B cell (primary cell): ENCODE measurements around the gene ATP23. TPM values are rescaled to one million over a fixed set of nuclear protein-coding genes. Genes with fewer than 3 reads are reported as not detected.

Source experiments
- ATAC-seq: fragments of 200-7000 bp; cut with Tn5 transposase; one replicate; pipeline ENCODE4 v1.10.0; 2021; ENCODE audit warnings: low read depth, mild to moderate bottlenecking, moderate number of reproducible peaks, moderate library complexity
- CTCF ChIA-PET: fragments of 350-600 bp; sonication (Branson Sonifier 250); formaldehyde crosslinking; loops from one replicate; lab custom pipeline; 2021; ENCODE audit warnings: antibody characterized with exemption, inconsistent platforms; lab: Charles Lee
- POLR2A ChIA-PET: fragments of 350-600 bp; sonication (Branson Sonifier 250); formaldehyde crosslinking; loops from one replicate; lab custom pipeline; 2021; ENCODE audit warnings: antibody characterized with exemption; lab: Charles Lee
- DNase-seq: peaks from one replicate; pipeline ENCODE4 v3.0.0; 2013
- H2AFZ ChIP-seq: 2 replicates; pipeline ENCODE4 v1.6.1; 2012; ENCODE audit warnings: mild to moderate bottlenecking, low read depth, low read length; ENCODE audit not compliant: insufficient read depth, poor library complexity, severe bottlenecking
- H3K27ac ChIP-seq, 2 donors: 1 replicate in 1 of 2; 2 replicates in 1 of 2; pipeline ENCODE4 v1.5.1; 2012 to 2013; ENCODE audit warnings: low read length in 2 of 2, mild to moderate bottlenecking in 2 of 2, moderate library complexity in 1 of 2
- H3K27me3 ChIP-seq, 4 experiments: fragments of 200-600 bp in 1 of 4; sonication (generic) in 1 of 4; replicated peaks in 1 of 4; 1 replicate in 2 of 4; 2 replicates in 2 of 4; pipeline versions ENCODE4 v1.6.1 to v1.7.0; 2013 to 2016; ENCODE audit warnings: low read length in 3 of 4, mild to moderate bottlenecking in 2 of 4, mixed read lengths in 1 of 4, moderate library complexity in 1 of 4; ENCODE audit not compliant: insufficient read depth in 4 of 4, control insufficient read depth in 3 of 4; ENCODE audit errors: control extremely low read depth in 1 of 4
- H3K36me3 ChIP-seq, 2 experiments: replicated peaks in 1 of 2; 1 replicate in 1 of 2; 2 replicates in 1 of 2; pipeline versions ENCODE4 v1.6.1 to v1.7.1; 2013; ENCODE audit warnings: low read length in 1 of 2; ENCODE audit not compliant: insufficient read depth in 2 of 2, control insufficient read depth in 1 of 2; ENCODE audit errors: control extremely low read depth in 1 of 2, extremely low read depth in 1 of 2
- H3K4me1 ChIP-seq, 2 donors: fragments of 200-600 bp in 1 of 2; sonication (generic) in 1 of 2; 1 replicate in 1 of 2; 2 replicates in 1 of 2; pipeline versions ENCODE4 v1.5.1 to v1.6.1; 2013 to 2017; ENCODE audit warnings: low read length in 2 of 2; ENCODE audit not compliant: control insufficient read depth in 2 of 2, insufficient read depth in 2 of 2
- H3K4me2 ChIP-seq: replicated peaks from 2 replicates; pipeline ENCODE3; 2012; ENCODE audit warnings: mild to moderate bottlenecking, low read depth, low read length; ENCODE audit not compliant: poor library complexity, severe bottlenecking
- H3K4me3 ChIP-seq, 5 experiments: fragments of 200-600 bp in 1 of 5; sonication (generic) in 1 of 5; 1 replicate in 3 of 5; 2 replicates in 2 of 5; pipeline versions ENCODE4 v1.5.1 to v1.7.0; 2011 to 2016; ENCODE audit warnings: low read length in 4 of 5, mild to moderate bottlenecking in 4 of 5, low read depth in 2 of 5, control low read depth in 1 of 5, moderate library complexity in 1 of 5; ENCODE audit not compliant: insufficient read depth in 1 of 5; ENCODE audit errors: control extremely low read depth in 1 of 5, extremely low read depth in 1 of 5
- H3K79me2 ChIP-seq: fragments of 200-600 bp; sonication (generic); one replicate; pipeline ENCODE4 v1.6.0; 2016; ENCODE audit warnings: low read length; ENCODE audit not compliant: control insufficient read depth, insufficient read depth
- H3K9ac ChIP-seq: fragments of 200-600 bp; sonication (generic); 2 replicates; pipeline ENCODE4 v1.6.1; 2017; ENCODE audit warnings: mild to moderate bottlenecking, low read length, moderate library complexity
- H3K9me3 ChIP-seq, 3 donors: one replicate each; pipeline versions ENCODE4 v1.6.1 to v1.7.1; 2013; ENCODE audit warnings: low read length in 2 of 3; ENCODE audit not compliant: control insufficient read depth in 2 of 3, insufficient read depth in 1 of 3; ENCODE audit errors: control extremely low read depth in 1 of 3
- H4K20me1 ChIP-seq: 2 replicates; pipeline ENCODE4 v1.6.0; 2012; ENCODE audit warnings: mild to moderate bottlenecking, low read length; ENCODE audit not compliant: insufficient read depth, control insufficient read depth, poor library complexity, severe bottlenecking
- H3K27ac Mint-ChIP-seq: one replicate; pipeline ENCODE4 v1.8.0; 2021; ENCODE audit warnings: mixed read lengths
- H3K27me3 Mint-ChIP-seq: one replicate; pipeline ENCODE4 v1.8.0; 2021; ENCODE audit warnings: mixed read lengths
- H3K4me1 Mint-ChIP-seq: one replicate; pipeline ENCODE4 v1.8.0; 2021; ENCODE audit warnings: mixed read lengths
- H3K4me3 Mint-ChIP-seq: one replicate; pipeline ENCODE4 v1.8.0; 2021; ENCODE audit warnings: mixed read lengths
- H3K9me3 Mint-ChIP-seq: one replicate; pipeline ENCODE4 v1.8.0; 2022; ENCODE audit warnings: mixed read lengths; ENCODE audit not compliant: insufficient read depth
- EZH2 ChIP-seq: IDR thresholded peaks from 2 replicates; pipeline ENCODE4 v1.6.1; 2012; ENCODE audit warnings: borderline replicate concordance, low read depth, mild to moderate bottlenecking, moderate library complexity, low read length; ENCODE audit not compliant: insufficient read depth, poor library complexity, severe bottlenecking
- WGBS: methylation state at CpG from one replicate; pipeline ENCODE4 v1.1.5; 2013; ENCODE audit warnings: missing lambda C conversion rate; ENCODE audit not compliant: insufficient coverage; 5-methylcytosine and 5-hydroxymethylcytosine counted together
- intact Hi-C: fragments of 100-400 bp; cut with micrococcal nuclease; formaldehyde crosslinking; loops from one replicate; pipeline ENCODE4 v1.10.0; 2022
- polyA minus RNA-seq: library from RNA; depleted of rRNA, polyadenylated mRNA; stranded (reverse); fragments of >200 nt; gene quantifications from 2 replicates; pipeline ENCODE4 v1.2.3, GENCODE V29; 2012
- polyA plus RNA-seq: library from polyadenylated mRNA; depleted of rRNA; stranded (reverse); fragments of >200 nt; gene quantifications from 2 replicates; pipeline ENCODE4 v1.2.3, GENCODE V29; 2012
- total RNA-seq, 2 donors: library from RNA; stranded (reverse); fragments of 120-200 nt in 1 of 2; gene quantifications; 1 replicate in 1 of 2; 2 replicates in 1 of 2; pipeline versions ENCODE4 v1.2.3 to v1.2.4, GENCODE V29; 2013 to 2022
- TF ChIP-seq, protein P1 (sequence below): fragments of 200-600 bp; IDR thresholded peaks from one replicate; pipeline ENCODE4 v1.8.0; 2022; ENCODE audit warnings: antibody characterized with exemption, mild to moderate bottlenecking

ATP23 gene, protein sequence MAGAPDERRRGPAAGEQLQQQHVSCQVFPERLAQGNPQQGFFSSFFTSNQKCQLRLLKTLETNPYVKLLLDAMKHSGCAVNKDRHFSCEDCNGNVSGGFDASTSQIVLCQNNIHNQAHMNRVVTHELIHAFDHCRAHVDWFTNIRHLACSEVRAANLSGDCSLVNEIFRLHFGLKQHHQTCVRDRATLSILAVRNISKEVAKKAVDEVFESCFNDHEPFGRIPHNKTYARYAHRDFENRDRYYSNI
- 6.2 and 6.5 TPM in 2 replicates for total RNA-seq
- total RNA-seq (2013), result 11.2 TPM
- polyA plus RNA-seq, result 6.9 and 16.3 TPM in 2 replicates
- 6.6 and 6.7 TPM in 2 replicates for polyA minus RNA-seq

DNA sequence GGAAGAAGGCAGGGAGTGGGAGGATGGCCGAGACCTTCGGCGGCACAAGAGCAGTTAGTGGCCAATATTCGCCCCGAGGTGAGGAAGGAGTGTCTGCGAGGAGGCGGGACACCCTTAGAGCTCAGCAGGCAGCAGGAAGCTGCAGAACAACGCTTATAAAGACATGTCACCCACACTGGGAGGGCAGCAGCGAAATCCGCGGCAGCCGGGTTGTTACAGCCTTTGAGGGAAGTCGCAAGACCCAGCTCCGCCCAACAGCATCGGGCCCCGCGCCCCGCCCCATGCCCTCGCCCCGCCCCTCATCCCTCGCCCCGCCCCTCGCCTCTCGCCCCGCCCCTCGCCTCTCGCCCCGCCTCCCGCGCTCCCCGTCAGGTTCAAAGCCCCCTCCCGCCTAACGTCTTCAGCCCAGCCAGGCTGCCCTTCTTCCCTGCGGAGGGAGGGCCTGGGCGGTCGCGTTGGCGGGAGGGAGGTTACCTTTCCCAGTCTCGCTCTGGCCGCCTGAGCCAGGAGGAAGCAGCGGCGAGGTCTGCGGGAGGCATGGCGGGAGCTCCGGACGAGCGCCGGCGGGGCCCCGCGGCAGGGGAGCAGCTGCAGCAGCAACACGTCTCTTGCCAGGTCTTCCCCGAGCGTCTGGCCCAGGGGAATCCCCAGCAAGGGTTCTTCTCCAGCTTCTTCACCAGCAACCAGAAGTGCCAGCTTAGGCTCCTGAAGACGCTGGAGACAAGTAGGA is at the start of gene ATP23:
TSS of gene ATP23 (plus strand) at position 403 of the 730 bp plus-strand sequence. CDS start at position 538, 135 bp downstream.
- no peaks in the 10 kb centered on the region for H3K79me2 ChIP-seq
- no peaks in the 10 kb centered on the region for H4K20me1 ChIP-seq
- H3K27me3 ChIP-seq, result no peaks in the 10 kb centered on the region
- H3K4me2 ChIP-seq, result peak within 1 kb of the TSS; percentile 87
- Mint-ChIP-seq H3K9me3 (no peaks in the 10 kb centered on the region), H3K4me1 (peaks cover 28% of the 10 kb centered on the region), H3K27me3 (no peaks in the 10 kb centered on the region), H3K4me3 (peak within 1 kb of the TSS; percentile 99), H3K27ac (peak within 1 kb of the TSS; percentile 97)
- ChIA-PET POLR2A (interaction anchor here (1.5 kb wide), 1 partner anchor 185 kb away, joined by 4 read pairs; no protein-coding TSS in a partner anchor), CTCF (interaction anchor here (1.3 to 1.4 kb wide), 2 partner anchors 35 to 108 kb away, joined by 3 to 6 read pairs; no protein-coding TSS in a partner anchor)
- TF ChIP-seq, protein P1, sequence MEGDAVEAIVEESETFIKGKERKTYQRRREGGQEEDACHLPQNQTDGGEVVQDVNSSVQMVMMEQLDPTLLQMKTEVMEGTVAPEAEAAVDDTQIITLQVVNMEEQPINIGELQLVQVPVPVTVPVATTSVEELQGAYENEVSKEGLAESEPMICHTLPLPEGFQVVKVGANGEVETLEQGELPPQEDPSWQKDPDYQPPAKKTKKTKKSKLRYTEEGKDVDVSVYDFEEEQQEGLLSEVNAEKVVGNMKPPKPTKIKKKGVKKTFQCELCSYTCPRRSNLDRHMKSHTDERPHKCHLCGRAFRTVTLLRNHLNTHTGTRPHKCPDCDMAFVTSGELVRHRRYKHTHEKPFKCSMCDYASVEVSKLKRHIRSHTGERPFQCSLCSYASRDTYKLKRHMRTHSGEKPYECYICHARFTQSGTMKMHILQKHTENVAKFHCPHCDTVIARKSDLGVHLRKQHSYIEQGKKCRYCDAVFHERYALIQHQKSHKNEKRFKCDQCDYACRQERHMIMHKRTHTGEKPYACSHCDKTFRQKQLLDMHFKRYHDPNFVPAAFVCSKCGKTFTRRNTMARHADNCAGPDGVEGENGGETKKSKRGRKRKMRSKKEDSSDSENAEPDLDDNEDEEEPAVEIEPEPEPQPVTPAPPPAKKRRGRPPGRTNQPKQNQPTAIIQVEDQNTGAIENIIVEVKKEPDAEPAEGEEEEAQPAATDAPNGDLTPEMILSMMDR, result no peak
- no peak for TF ChIP-seq EZH2
- H3K4me1 ChIP-seq, result peaks cover 15 to 19% of the 10 kb centered on the region in 2 donors
- H3K27ac ChIP-seq, result peak within 1 kb of the TSS; percentile 77 to 91
- peak; percentile 91 for ATAC-seq
- H3K9ac ChIP-seq, result peak within 1 kb of the TSS; percentile 84
- no peaks in the 10 kb centered on the region for H3K36me3 ChIP-seq
- no peaks in the 10 kb centered on the region for H3K9me3 ChIP-seq
- peak within 1 kb of the TSS; percentile 71 to 89 (median 82) for H3K4me3 ChIP-seq
- peak; percentile 94 for DNase-seq
- intact Hi-C loops, result loop anchor here (1.0 to 5.0 kb wide), 2 partner anchors 44 to 96 kb away; no protein-coding TSS in a partner anchor
- H2AFZ ChIP-seq, result peak within 1 kb of the TSS; percentile 91
- WGBS, result under 1% methylated on average over 37 of the region's 55 CpGs
